H1 (cell line): ENCODE data around the gene TMEM244.

Experiments used
- BRCA1 ChIP-seq: IDR thresholded peaks from 2 replicates; pipeline ENCODE4 v1.6.1; 2012; ENCODE audit warnings: low read depth, low read length, improper control_type of control experiment
- CEBPB ChIP-seq: IDR thresholded peaks from 2 replicates; pipeline ENCODE4 v1.6.1; 2012; ENCODE audit warnings: low read depth, low read length
- CREB1 ChIP-seq: IDR thresholded peaks from 2 replicates; pipeline ENCODE4 v1.6.1; 2012; ENCODE audit warnings: inconsistent platforms
- EP300 ChIP-seq, 2 experiments: IDR thresholded peaks; 1 replicate in 1 of 2; 2 replicates in 1 of 2; pipeline ENCODE4 v1.6.1; 2011 to 2012; ENCODE audit warnings: low read depth in 2 of 2, low read length in 2 of 2, mild to moderate bottlenecking in 2 of 2, borderline replicate concordance in 1 of 2, inconsistent platforms in 1 of 2, moderate library complexity in 1 of 2
- EZH2 ChIP-seq: fragments of 200-600 bp; sonication (generic); IDR thresholded peaks from 2 replicates; pipeline ENCODE4 v1.7.1; 2012; ENCODE audit warnings: low read depth, mild to moderate bottlenecking, moderate library complexity, low read length, inconsistent platforms; ENCODE audit not compliant: severe bottlenecking
- MAFK ChIP-seq: IDR thresholded peaks from 2 replicates; pipeline ENCODE4 v1.6.1; 2012; ENCODE audit warnings: low read depth, mild to moderate bottlenecking, improper control_type of control experiment, low read length
- POLR2A ChIP-seq, 2 experiments: IDR thresholded peaks; 1 replicate in 1 of 2; 2 replicates in 1 of 2; pipeline ENCODE4 v1.6.1; 2011; ENCODE audit warnings: low read depth in 2 of 2, low read length in 2 of 2, mild to moderate bottlenecking in 2 of 2; ENCODE audit errors: control extremely low read depth in 1 of 2
- RXRA ChIP-seq: IDR thresholded peaks from 2 replicates; pipeline ENCODE4 v1.6.1; 2011; ENCODE audit warnings: low read depth, mild to moderate bottlenecking, low read length, moderate library complexity; ENCODE audit not compliant: insufficient read depth
- SIX5 ChIP-seq: IDR thresholded peaks from 2 replicates; pipeline ENCODE4 v1.6.1; 2011; ENCODE audit warnings: mild to moderate bottlenecking, low read depth, low read length
- TAF1 ChIP-seq: IDR thresholded peaks from 2 replicates; pipeline ENCODE4 v1.6.1; 2011; ENCODE audit warnings: mild to moderate bottlenecking, low read depth, low read length
- ZNF274 ChIP-seq: IDR thresholded peaks from 2 replicates; pipeline ENCODE4 v1.7.0; 2012; ENCODE audit warnings: low read length, borderline replicate concordance; ENCODE audit errors: extremely low read depth
- TF ChIP-seq, protein P1 (sequence below), 3 experiments: IDR thresholded peaks; 1 replicate in 2 of 3; 2 replicates in 1 of 3; pipeline versions ENCODE4 v1.5.1 to v1.6.1; 2011; ENCODE audit warnings: low read length in 3 of 3, mild to moderate bottlenecking in 3 of 3, inconsistent platforms in 2 of 3, low read depth in 1 of 3, moderate library complexity in 1 of 3; ENCODE audit not compliant: insufficient read depth in 1 of 3; ENCODE audit errors: control extremely low read depth in 1 of 3
- TF ChIP-seq, protein P2 (sequence below): IDR thresholded peaks from 2 replicates; pipeline ENCODE4 v1.6.1; 2012; ENCODE audit warnings: inconsistent platforms
- TF ChIP-seq, protein P3 (sequence below): IDR thresholded peaks from 2 replicates; pipeline ENCODE4 v1.6.1; 2012; ENCODE audit warnings: inconsistent platforms

DNA sequence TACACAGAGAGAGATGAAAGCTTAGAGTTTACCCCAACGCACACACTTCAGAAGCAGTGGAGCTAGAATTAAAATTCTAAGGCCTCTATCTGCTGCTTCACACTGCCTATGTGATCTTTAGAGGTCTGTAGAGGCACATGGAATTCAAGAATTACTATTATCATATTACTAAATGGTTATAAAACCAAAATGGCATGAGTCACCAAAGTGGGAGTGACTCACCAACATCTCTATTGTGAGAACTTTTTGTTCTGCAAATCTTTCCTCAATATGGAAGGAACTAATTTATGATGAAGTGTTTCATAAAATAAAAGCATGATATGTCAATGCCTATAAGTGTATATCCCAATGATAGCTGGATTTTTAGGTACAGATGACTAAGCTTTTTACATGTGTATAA lies 28.5 kb upstream of the TMEM244 start:
- TF ChIP-seq EZH2 (no peak), CREB1 (no peak), ZNF274 (no peak), SIX5 (no peak), POLR2A (IDR thresholded peaks at IDR 0.05; ENCODE audit: control extremely low read depth in 1 of 2, low read depth in 2 of 2, low read length in 2 of 2) (no peak), EP300 (IDR thresholded peaks at IDR 0.05; ENCODE audit: borderline replicate concordance in 1 of 2, low read depth in 2 of 2, low read length in 2 of 2) (no peak), MAFK (no peak), CEBPB (no peak), RXRA (no peak), TAF1 (no peak), BRCA1 (no peak)
- TF ChIP-seq, protein P1, sequence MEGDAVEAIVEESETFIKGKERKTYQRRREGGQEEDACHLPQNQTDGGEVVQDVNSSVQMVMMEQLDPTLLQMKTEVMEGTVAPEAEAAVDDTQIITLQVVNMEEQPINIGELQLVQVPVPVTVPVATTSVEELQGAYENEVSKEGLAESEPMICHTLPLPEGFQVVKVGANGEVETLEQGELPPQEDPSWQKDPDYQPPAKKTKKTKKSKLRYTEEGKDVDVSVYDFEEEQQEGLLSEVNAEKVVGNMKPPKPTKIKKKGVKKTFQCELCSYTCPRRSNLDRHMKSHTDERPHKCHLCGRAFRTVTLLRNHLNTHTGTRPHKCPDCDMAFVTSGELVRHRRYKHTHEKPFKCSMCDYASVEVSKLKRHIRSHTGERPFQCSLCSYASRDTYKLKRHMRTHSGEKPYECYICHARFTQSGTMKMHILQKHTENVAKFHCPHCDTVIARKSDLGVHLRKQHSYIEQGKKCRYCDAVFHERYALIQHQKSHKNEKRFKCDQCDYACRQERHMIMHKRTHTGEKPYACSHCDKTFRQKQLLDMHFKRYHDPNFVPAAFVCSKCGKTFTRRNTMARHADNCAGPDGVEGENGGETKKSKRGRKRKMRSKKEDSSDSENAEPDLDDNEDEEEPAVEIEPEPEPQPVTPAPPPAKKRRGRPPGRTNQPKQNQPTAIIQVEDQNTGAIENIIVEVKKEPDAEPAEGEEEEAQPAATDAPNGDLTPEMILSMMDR (IDR thresholded peaks at IDR 0.05; ENCODE audit: control extremely low read depth in 1 of 3, insufficient read depth in 1 of 3, low read depth in 1 of 3, low read length in 3 of 3) = no peak
- TF ChIP-seq, protein P2, sequence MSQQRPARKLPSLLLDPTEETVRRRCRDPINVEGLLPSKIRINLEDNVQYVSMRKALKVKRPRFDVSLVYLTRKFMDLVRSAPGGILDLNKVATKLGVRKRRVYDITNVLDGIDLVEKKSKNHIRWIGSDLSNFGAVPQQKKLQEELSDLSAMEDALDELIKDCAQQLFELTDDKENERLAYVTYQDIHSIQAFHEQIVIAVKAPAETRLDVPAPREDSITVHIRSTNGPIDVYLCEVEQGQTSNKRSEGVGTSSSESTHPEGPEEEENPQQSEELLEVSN = no peak
- TF ChIP-seq, protein P3, sequence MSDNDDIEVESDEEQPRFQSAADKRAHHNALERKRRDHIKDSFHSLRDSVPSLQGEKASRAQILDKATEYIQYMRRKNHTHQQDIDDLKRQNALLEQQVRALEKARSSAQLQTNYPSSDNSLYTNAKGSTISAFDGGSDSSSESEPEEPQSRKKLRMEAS = no peak
